T-cell (primary cell): ENCODE measurements around the gene ACTBL2. TPM values are rescaled to one million over a fixed set of nuclear protein-coding genes. Genes with fewer than 3 reads are reported as not detected.
"Not testable (repeated sequence)": the region's sequence is repeated elsewhere in the genome, so short reads cannot be mapped to it uniquely, and the experiment has no call there.

Experiments used
- ATAC-seq, 4 experiments: fragments of 200-7000 bp in 3 of 4; fragments of 150-1000 bp in 1 of 4; cut with Tn5 transposase; replicated peaks in 1 of 4; 1 replicate in 3 of 4; 2 replicates in 1 of 4; pipeline ENCODE4 v1.10.0; 2021; ENCODE audit warnings: moderate library complexity in 3 of 4, mild to moderate bottlenecking in 2 of 4, moderate number of reproducible peaks in 1 of 4
- CTCF ChIA-PET, 2 donors: fragments of 300-600 bp; sonication (Branson Sonifier 250); formaldehyde crosslinking; loops; one replicate each; lab custom pipeline; 2022; ENCODE audit warnings: antibody characterized with exemption in 2 of 2; lab: Charles Lee
- POLR2A ChIA-PET, 2 donors: fragments of 300-600 bp; sonication (Branson Sonifier 250); formaldehyde crosslinking; loops; one replicate each; lab custom pipeline; 2022; ENCODE audit warnings: antibody characterized with exemption in 2 of 2; lab: Charles Lee
- DNase-seq, 35 experiments: peaks; one replicate each; pipeline versions ENCODE4 v3.0.0 to v3.0.0-alpha.2; 2013 to 2023
- H3K27ac ChIP-seq: one replicate; pipeline ENCODE4 v1.5.1; 2013; ENCODE audit warnings: low read length
- H3K27me3 ChIP-seq, 2 experiments: replicated peaks in 1 of 2; 1 replicate in 1 of 2; 2 replicates in 1 of 2; pipeline versions ENCODE4 v1.6.1 to v1.7.0; 2013; ENCODE audit warnings: low read length in 1 of 2, mixed read lengths in 1 of 2; ENCODE audit not compliant: control insufficient read depth in 2 of 2, insufficient read depth in 2 of 2; ENCODE audit errors: extremely low read depth in 1 of 2
- H3K36me3 ChIP-seq, 2 donors: 1 replicate in 1 of 2; 2 replicates in 1 of 2; pipeline versions ENCODE4 v1.6.1 to v1.7.0; 2013; ENCODE audit warnings: low read length in 1 of 2; ENCODE audit not compliant: control insufficient read depth in 2 of 2, insufficient read depth in 1 of 2; ENCODE audit errors: extremely low read depth in 1 of 2
- H3K4me1 ChIP-seq, 2 experiments: 1 replicate in 1 of 2; 2 replicates in 1 of 2; pipeline versions ENCODE4 v1.6.1 to v1.7.0; 2013; ENCODE audit warnings: low read length in 2 of 2, mixed read lengths in 1 of 2; ENCODE audit not compliant: insufficient read depth in 2 of 2, control insufficient read depth in 1 of 2; ENCODE audit errors: extremely low read depth in 1 of 2
- H3K4me3 ChIP-seq, 2 donors: 1 replicate in 1 of 2; 2 replicates in 1 of 2; pipeline versions ENCODE4 v1.5.1 to v1.7.0; 2013; ENCODE audit warnings: mild to moderate bottlenecking in 2 of 2, low read length in 1 of 2, moderate library complexity in 1 of 2; ENCODE audit not compliant: control insufficient read depth in 1 of 2; ENCODE audit errors: extremely low read depth in 1 of 2
- H3K9me3 ChIP-seq: 2 replicates; pipeline ENCODE4 v1.7.0; 2013
- H3K27ac Mint-ChIP-seq, 2 donors: one replicate each; pipeline ENCODE4 v1.8.0; 2020 to 2021; ENCODE audit warnings: mild to moderate bottlenecking in 2 of 2, mixed read lengths in 2 of 2
- H3K27me3 Mint-ChIP-seq, 2 donors: one replicate each; pipeline ENCODE4 v1.8.0; 2021 to 2022; ENCODE audit warnings: mixed read lengths in 2 of 2
- H3K36me3 Mint-ChIP-seq: one replicate; pipeline ENCODE4 v1.8.0; 2021; ENCODE audit warnings: mixed read lengths
- H3K4me1 Mint-ChIP-seq, 3 donors: one replicate each; pipeline ENCODE4 v1.8.0; 2020 to 2022; ENCODE audit warnings: mixed read lengths in 3 of 3, mild to moderate bottlenecking in 1 of 3
- H3K4me3 Mint-ChIP-seq, 3 donors: one replicate each; pipeline ENCODE4 v1.8.0; 2020 to 2022; ENCODE audit warnings: mild to moderate bottlenecking in 3 of 3, mixed read lengths in 3 of 3, moderate library complexity in 3 of 3
- H3K9me3 Mint-ChIP-seq, 3 donors: one replicate each; pipeline ENCODE4 v1.8.0; 2020 to 2022; ENCODE audit warnings: mixed read lengths in 3 of 3
- WGBS: methylation state at CpG from one replicate; pipeline ENCODE4 v1.1.5; 2013; ENCODE audit warnings: missing lambda C conversion rate; ENCODE audit not compliant: insufficient coverage; 5-methylcytosine and 5-hydroxymethylcytosine counted together
- total RNA-seq, 35 experiments: library from RNA in 6 of 35; stranded (reverse) in 6 of 35; fragments of 120-200 nt in 1 of 35; gene quantifications; one replicate each; pipeline versions ENCODE4 v1.2.1 to v1.2.4 and lab custom pipeline; 2013 to 2026

The ACTBL2 gene
- total RNA-seq, 5 donors from 2014 or later (not counting 1 experiment from before 2014, with no cell fraction given), result not detected

- H3K36me3 Mint-ChIP-seq, H3K4me1 Mint-ChIP-seq, H3K27me3 ChIP-seq, H3K4me3 ChIP-seq, H3K4me1 ChIP-seq, H3K9me3 Mint-ChIP-seq, H3K27ac Mint-ChIP-seq, H3K27me3 Mint-ChIP-seq, H3K27ac ChIP-seq, POLR2A ChIA-PET, H3K36me3 ChIP-seq, H3K9me3 ChIP-seq, H3K4me3 Mint-ChIP-seq, DNase-seq, ATAC-seq: not testable (repeated sequence)
- 93% methylated on average over 7 of the region's 17 CpGs for WGBS
- CTCF ChIA-PET, result interaction anchor here in 1 of 2 donors (0.8 kb wide), 1 partner anchor 26 kb away, joined by 3 read pairs; no protein-coding TSS in a partner anchor
These were observed 35.8 kb upstream of the ACTBL2 start for GRCh38 chr5:57518415-57518814.

DNA sequence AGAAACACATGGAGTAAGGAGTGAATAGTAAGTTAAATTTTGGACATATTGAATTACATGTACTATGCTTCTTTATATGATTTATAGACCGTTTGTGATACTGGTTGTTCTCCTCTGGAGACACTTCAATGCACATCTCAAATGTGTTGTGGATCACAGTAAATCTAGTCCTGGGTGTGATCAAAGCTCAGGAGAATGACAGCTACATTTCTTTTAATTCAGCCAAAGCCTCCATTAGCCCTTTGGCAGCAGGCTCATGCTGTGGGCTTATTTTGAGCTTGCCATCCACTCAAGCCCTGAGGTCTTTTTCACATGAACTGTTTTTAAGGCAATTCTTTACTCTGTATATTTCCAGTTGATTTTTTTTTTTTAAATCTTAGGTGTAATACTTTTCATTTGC is 34.6 kb upstream of the ACTBL2 start:
- no peaks in the 10 kb centered on the region for H3K27me3 ChIP-seq
- no peak overlapping the region for H3K4me3 ChIP-seq
- H3K36me3 Mint-ChIP-seq, result no peaks in the 10 kb centered on the region
- H3K27ac ChIP-seq, result no peak overlapping the region
- ChIA-PET CTCF (no interaction called here), POLR2A (no interaction called here)
- H3K4me1 ChIP-seq, result no peaks in the 10 kb centered on the region
- no peak overlapping the region for H3K27ac Mint-ChIP-seq
- H3K9me3 ChIP-seq, result no peaks in the 10 kb centered on the region
- peaks cover 0 to 4% of the 10 kb centered on the region in 2 donors for H3K27me3 Mint-ChIP-seq
- no CpG with 5 or more reads among the region's 1 CpG for WGBS
- H3K4me3 Mint-ChIP-seq, result no peak overlapping the region
- no peak for DNase-seq
- H3K9me3 Mint-ChIP-seq, result peaks cover 0 to 5% (median 0%) of the 10 kb centered on the region in 3 donors
- no peak for ATAC-seq
- no peaks in the 10 kb centered on the region for H3K4me1 Mint-ChIP-seq
- H3K36me3 ChIP-seq, result no peaks in the 10 kb centered on the region

DNA sequence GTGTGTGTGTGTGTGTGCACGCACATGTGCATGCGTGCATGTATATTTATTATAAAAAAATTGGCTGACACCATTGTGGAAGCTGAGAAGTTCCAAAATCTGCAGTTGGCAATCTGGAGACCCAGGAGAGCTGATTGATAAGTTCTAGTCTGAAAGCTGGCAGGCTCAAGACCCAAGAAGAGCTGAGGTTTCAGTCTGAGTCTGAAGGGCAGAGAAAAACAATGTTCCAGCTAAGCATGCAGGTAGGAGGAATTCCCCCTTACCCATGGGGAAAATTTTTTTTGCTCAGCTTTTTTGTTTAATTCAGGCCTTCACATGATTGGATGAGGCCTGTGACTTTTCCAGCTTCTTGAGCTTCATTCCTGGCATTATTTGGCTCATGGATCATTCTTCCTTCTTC is 31.2 kb upstream of the ACTBL2 start:
- Histone ChIP-seq H3K4me3 (no peak overlapping the region), H3K27me3 (peaks cover 0 to 2% of the 10 kb centered on the region in 2 experiments), H3K27ac (no peak overlapping the region), H3K9me3 (no peaks in the 10 kb centered on the region), H3K36me3 (no peaks in the 10 kb centered on the region), H3K4me1 (no peaks in the 10 kb centered on the region)
- ATAC-seq (no peak), DNase-seq (no peak)
- WGBS, result no CpG with 5 or more reads among the region's 2 CpGs
- Mint-ChIP-seq H3K4me1 (no peaks in the 10 kb centered on the region), H3K36me3 (no peaks in the 10 kb centered on the region), H3K4me3 (no peak overlapping the region), H3K27me3 (peaks cover 12 to 16% of the 10 kb centered on the region in 2 donors), H3K27ac (no peak overlapping the region), H3K9me3 (peaks cover 0 to 5% (median 0%) of the 10 kb centered on the region in 3 donors)
- ChIA-PET POLR2A (no interaction called here), CTCF (interaction anchor here in 1 of 2 donors (0.6 to 1.2 kb wide), 2 partner anchors 16 to 973 kb away, joined by 3 to 4 read pairs; no protein-coding TSS in a partner anchor)

DNA sequence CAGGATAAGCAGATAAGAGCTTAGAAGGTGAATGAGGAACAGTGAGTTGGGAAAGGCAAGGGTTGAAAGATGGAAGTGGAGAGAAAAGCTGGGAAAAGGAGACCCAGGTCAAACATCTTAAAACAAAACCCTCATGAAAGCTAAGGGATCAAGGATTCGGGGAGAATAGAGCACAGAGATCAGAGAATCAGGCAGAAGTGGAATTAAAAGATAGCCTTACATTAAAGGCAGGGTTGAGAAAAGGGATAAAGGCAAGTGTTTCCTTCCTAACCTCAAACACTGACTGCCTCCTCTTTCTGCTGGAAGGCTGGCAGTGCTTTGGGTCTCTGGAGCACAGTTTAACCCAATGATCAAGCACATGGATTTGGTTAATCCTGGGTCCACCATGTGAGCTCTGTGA is 28.7 kb upstream of the ACTBL2 start:
- peaks cover 14 to 16% of the 10 kb centered on the region in 2 donors for H3K27me3 Mint-ChIP-seq
- no peak for ATAC-seq
- Histone ChIP-seq H3K9me3 (no peaks in the 10 kb centered on the region), H3K27ac (no peak overlapping the region), H3K27me3 (peaks cover 0 to 2% of the 10 kb centered on the region in 2 experiments), H3K4me3 (no peak overlapping the region), H3K36me3 (no peaks in the 10 kb centered on the region), H3K4me1 (no peaks in the 10 kb centered on the region)
- H3K36me3 Mint-ChIP-seq, result no peaks in the 10 kb centered on the region
- no peak overlapping the region for H3K4me3 Mint-ChIP-seq
- no peak overlapping the region for H3K27ac Mint-ChIP-seq
- no peaks in the 10 kb centered on the region for H3K9me3 Mint-ChIP-seq
- POLR2A ChIA-PET, result no interaction called here
- H3K4me1 Mint-ChIP-seq, result no peaks in the 10 kb centered on the region
- CTCF ChIA-PET, result interaction anchor here in 1 of 2 donors (1.5 kb wide), 1 partner anchor 12 kb away, joined by 3 read pairs; no protein-coding TSS in a partner anchor
- WGBS, result no CpG with 5 or more reads among the region's 1 CpG
- no peak for DNase-seq

DNA sequence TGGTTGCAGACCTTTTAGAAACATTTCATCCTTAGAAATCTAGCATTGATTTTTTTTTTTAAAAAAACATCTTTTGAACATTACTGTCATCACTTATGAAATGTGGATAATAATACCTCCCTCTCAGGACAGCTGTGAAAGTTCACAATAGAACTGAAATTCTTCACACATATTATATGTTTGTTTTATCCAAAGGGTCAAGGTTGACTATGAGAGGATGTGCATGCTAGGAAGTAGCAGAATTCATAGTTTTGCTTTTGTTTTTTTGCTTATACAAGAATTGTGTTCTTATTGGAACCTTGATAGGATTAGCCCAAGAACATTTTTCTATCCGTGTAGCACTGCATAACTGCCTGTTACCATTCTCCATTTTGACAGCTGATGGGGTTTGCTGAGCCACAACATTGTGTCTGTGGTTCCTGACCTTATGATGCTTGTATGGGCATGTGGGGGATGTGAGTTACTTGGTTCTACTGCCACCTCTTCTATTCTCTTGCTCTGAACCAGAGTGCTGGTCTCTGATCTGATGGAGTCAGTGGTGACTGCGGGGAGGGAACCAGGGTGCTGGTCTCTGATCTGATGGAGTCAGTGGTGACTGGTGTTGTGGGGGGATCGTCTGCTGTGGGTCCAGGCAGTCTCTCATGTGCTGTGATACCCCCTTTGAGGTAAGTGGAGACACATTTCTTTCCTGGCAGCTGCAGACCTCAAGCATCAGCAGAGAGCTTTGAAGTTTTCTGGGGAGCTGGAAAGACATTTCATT is 27.1 kb upstream of the ACTBL2 start:
- H3K27ac ChIP-seq, result no peak overlapping the region
- no peak overlapping the region for H3K4me3 ChIP-seq
- ATAC-seq (no peak), DNase-seq (no peak)
- POLR2A ChIA-PET, result no interaction called here
- no peaks in the 10 kb centered on the region for H3K36me3 Mint-ChIP-seq
- H3K4me1 ChIP-seq, result no peaks in the 10 kb centered on the region
- no peak overlapping the region for H3K27ac Mint-ChIP-seq
- peaks cover 14 to 16% of the 10 kb centered on the region in 2 donors for H3K27me3 Mint-ChIP-seq
- H3K36me3 ChIP-seq, result no peaks in the 10 kb centered on the region
- CTCF ChIA-PET, result no interaction called here
- H3K9me3 Mint-ChIP-seq, result no peaks in the 10 kb centered on the region
- H3K4me1 Mint-ChIP-seq, result no peaks in the 10 kb centered on the region
- H3K4me3 Mint-ChIP-seq, result no peak overlapping the region
- H3K9me3 ChIP-seq, result no peaks in the 10 kb centered on the region
- WGBS, result 50% methylated on average over 2 of the region's 3 CpGs
- peaks cover 0 to 2% of the 10 kb centered on the region in 2 experiments for H3K27me3 ChIP-seq

GRCh38 chr5:57508211-57508610 is 25.6 kb upstream of the ACTBL2 start:
- ChIA-PET CTCF (interaction anchor here in 1 of 2 donors (1.5 kb wide), 1 partner anchor 9 kb away, joined by 4 read pairs; no protein-coding TSS in a partner anchor), POLR2A (no interaction called here)
- no peak overlapping the region for H3K27ac Mint-ChIP-seq
- WGBS, result 85% methylated on average over 1 of the region's 2 CpGs
- no peak overlapping the region for H3K4me3 Mint-ChIP-seq
- H3K4me1 ChIP-seq, result no peaks in the 10 kb centered on the region
- H3K4me1 Mint-ChIP-seq, result no peaks in the 10 kb centered on the region
- H3K36me3 ChIP-seq, result no peaks in the 10 kb centered on the region
- no peaks in the 10 kb centered on the region for H3K9me3 ChIP-seq
- ATAC-seq, result no peak
- DNase-seq, result no peak
- H3K9me3 Mint-ChIP-seq, result no peaks in the 10 kb centered on the region
- H3K4me3 ChIP-seq, result no peak overlapping the region
- peaks cover 14 to 16% of the 10 kb centered on the region in 2 donors for H3K27me3 Mint-ChIP-seq
- no peak overlapping the region for H3K27ac ChIP-seq
- H3K36me3 Mint-ChIP-seq, result no peaks in the 10 kb centered on the region
- H3K27me3 ChIP-seq, result peaks cover 0 to 2% of the 10 kb centered on the region in 2 experiments
